ENCODE measurements around the gene TRAPPC12. TPM values are rescaled to one million over a fixed set of nuclear protein-coding genes. Genes with fewer than 3 reads are reported as not detected.

The TRAPPC12 gene
- total and polyA plus RNA-seq, 8 donors, result 83.0 to 119 (median 100.0) TPM

- no peaks in the 10 kb centered on the region for H3K4me1 ChIP-seq
- H3K4me3 ChIP-seq, result no peak overlapping the region
- no peaks in the 10 kb centered on the region for H3K9me3 ChIP-seq
- ATAC-seq (no peak), DNase-seq (no peak)
- intact Hi-C loops (cut with DNase I), result no loop called here
- no peak overlapping the region for H3K27ac ChIP-seq
- no peak for TF ChIP-seq CTCF (IDR thresholded peaks at IDR 0.05)
- H3K36me3 ChIP-seq, result peaks cover 0 to 70% of the 10 kb centered on the region in 2 donors
- H3K27me3 ChIP-seq, result no peaks in the 10 kb centered on the region
These were observed 101.0 kb downstream of the TRAPPC12 start for GRCh38 chr2:3480352-3481010.

- no peak overlapping the region for H3K27ac ChIP-seq
- no peak for TF ChIP-seq CTCF (IDR thresholded peaks at IDR 0.05)
- peaks cover 0 to 64% of the 10 kb centered on the region in 2 donors for H3K36me3 ChIP-seq
These were observed 101.5 kb downstream of the TRAPPC12 start for GRCh38 chr2:3481011-3481400.

GRCh38 chr2:3481736-3482362, 102.4 kb downstream of the TRAPPC12 start:
- TF ChIP-seq CTCF (IDR thresholded peaks at IDR 0.05), result no peak
- no peak overlapping the region for H3K27ac ChIP-seq
- no peaks in the 10 kb centered on the region for H3K9me3 ChIP-seq
- no peak for ATAC-seq
- peak in 1 of 4 donors; percentile 71 for DNase-seq
- no peak overlapping the region for H3K4me3 ChIP-seq
- peaks cover 0 to 56% of the 10 kb centered on the region in 2 donors for H3K36me3 ChIP-seq
- intact Hi-C loops (cut with DNase I), result no loop called here
- H3K4me1 ChIP-seq, result no peaks in the 10 kb centered on the region
- H3K27me3 ChIP-seq, result no peaks in the 10 kb centered on the region

More at GRCh38 chr2:3481011-3481400, 101.5 kb downstream of the TRAPPC12 start:
- DNase-seq (no peak), ATAC-seq (no peak)
- Histone ChIP-seq H3K9me3 (no peaks in the 10 kb centered on the region), H3K27me3 (no peaks in the 10 kb centered on the region), H3K4me1 (no peaks in the 10 kb centered on the region), H3K4me3 (no peak overlapping the region)
- intact Hi-C loops (cut with DNase I), result no loop called here

GRCh38 chr2:3482363-3482821, 102.9 kb downstream of the TRAPPC12 start:
- Histone ChIP-seq H3K4me3 (peak overlapping the region in 1 of 2 donors; percentile 14), H3K9me3 (no peaks in the 10 kb centered on the region), H3K27me3 (no peaks in the 10 kb centered on the region), H3K36me3 (peaks cover 0 to 51% of the 10 kb centered on the region in 2 donors), H3K27ac (no peak overlapping the region), H3K4me1 (no peaks in the 10 kb centered on the region)
- no peak for TF ChIP-seq CTCF (IDR thresholded peaks at IDR 0.05)
- DNase-seq (peak in 1 of 4 donors; percentile 69), ATAC-seq (no peak)
- intact Hi-C loops (cut with DNase I), result no loop called here

GRCh38 chr2:3483227-3483985, 103.9 kb downstream of the TRAPPC12 start:
- H3K27me3 ChIP-seq, result no peaks in the 10 kb centered on the region
- H3K36me3 ChIP-seq, result peaks cover 0 to 41% of the 10 kb centered on the region in 2 donors
- peak overlapping the region in 1 of 2 donors; percentile 14 for H3K4me3 ChIP-seq
- ATAC-seq (peak; percentile 96), DNase-seq (peak; percentile 49 to 88 (median 75))
- no peaks in the 10 kb centered on the region for H3K4me1 ChIP-seq
- intact Hi-C loops (cut with DNase I), result no loop called here
- no peak for TF ChIP-seq CTCF (IDR thresholded peaks at IDR 0.05)
- peak overlapping the region in 1 of 2 donors; percentile 13 for H3K27ac ChIP-seq
- H3K9me3 ChIP-seq, result no peaks in the 10 kb centered on the region

Measured in left lung (tissue), 10 donors.